Stimulated activated CD4-positive, alpha-beta T cell treated with anti-CD3 and anti-CD28 coated beads, Interleukin-1b, Interleukin-23, amount 100 ng/mL, for 4 hours (primary cell): ENCODE results near the gene ING1.
"Not testable (repeated sequence)": the region's sequence is repeated elsewhere in the genome, so short reads cannot be mapped to it uniquely, and the experiment has no call there.

ENCODE experiments used
- DNase-seq, 2 donors: peaks; one replicate each; pipeline ENCODE4 v3.0.0-alpha.2; 2020; ENCODE audit warnings: low read depth in 2 of 2

Gene ING1, protein sequence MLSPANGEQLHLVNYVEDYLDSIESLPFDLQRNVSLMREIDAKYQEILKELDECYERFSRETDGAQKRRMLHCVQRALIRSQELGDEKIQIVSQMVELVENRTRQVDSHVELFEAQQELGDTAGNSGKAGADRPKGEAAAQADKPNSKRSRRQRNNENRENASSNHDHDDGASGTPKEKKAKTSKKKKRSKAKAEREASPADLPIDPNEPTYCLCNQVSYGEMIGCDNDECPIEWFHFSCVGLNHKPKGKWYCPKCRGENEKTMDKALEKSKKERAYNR

DNA sequence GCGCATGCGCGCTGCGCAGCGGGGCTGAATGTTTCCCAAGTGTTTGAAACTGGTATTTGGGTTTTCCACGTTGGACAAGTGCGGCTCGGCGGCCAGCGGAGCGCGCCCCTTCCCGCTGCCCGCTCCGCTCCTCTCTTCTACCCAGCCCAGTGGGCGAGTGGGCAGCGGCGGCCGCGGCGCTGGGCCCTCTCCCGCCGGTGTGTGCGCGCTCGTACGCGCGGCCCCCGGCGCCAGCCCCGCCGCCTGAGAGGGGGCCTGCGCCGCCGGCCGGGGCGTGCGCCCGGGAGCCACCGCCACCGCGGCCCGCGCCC is at the start of gene ING1:
ING1 (plus strand) TSS at position 59 of the 311 bp plus-strand sequence. CDS start 450 bp downstream, outside the sequence.
- DNase-seq: no peak

DNA sequence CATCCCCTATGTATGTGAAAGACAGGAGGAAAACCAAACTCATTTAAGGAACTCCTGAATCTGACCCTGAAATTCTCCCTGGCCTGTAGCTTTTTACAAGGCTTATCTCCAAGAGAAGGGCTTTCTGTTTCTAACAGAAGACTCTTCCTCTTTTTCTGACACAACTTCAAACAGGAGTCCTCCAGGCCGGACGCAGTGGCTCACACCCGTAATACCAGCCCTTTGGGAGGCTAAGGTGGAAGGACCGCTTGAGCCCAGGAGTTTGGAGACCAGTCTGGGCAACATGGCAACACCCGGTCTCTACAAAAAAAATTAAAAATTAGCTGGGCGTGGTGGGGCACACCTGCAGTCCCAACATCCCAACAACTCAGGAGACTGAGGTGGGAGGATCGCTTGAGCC is 49.5 kb upstream of the ING1 start:
- no peak for DNase-seq

DNA sequence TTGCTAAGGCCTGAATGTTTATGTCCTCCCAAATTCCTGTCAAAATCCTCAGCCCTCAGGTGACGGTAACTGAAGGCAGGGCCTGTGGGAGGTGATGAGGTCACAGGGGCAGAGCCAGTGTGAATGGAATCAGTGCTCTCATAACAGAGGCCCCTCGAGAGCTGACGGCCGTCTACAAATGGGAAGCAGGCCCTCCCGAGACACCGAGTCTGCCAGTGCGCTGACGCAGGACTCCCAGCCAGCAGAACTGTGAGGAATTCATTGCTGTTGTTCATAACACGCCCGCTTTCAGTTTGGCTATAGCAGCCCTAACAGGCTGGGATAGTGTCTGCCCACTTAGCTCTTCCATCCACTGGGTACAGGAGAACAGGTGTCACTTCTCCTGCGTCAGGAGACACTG is 48.8 kb upstream of the ING1 start:
- DNase-seq: no peak

DNA sequence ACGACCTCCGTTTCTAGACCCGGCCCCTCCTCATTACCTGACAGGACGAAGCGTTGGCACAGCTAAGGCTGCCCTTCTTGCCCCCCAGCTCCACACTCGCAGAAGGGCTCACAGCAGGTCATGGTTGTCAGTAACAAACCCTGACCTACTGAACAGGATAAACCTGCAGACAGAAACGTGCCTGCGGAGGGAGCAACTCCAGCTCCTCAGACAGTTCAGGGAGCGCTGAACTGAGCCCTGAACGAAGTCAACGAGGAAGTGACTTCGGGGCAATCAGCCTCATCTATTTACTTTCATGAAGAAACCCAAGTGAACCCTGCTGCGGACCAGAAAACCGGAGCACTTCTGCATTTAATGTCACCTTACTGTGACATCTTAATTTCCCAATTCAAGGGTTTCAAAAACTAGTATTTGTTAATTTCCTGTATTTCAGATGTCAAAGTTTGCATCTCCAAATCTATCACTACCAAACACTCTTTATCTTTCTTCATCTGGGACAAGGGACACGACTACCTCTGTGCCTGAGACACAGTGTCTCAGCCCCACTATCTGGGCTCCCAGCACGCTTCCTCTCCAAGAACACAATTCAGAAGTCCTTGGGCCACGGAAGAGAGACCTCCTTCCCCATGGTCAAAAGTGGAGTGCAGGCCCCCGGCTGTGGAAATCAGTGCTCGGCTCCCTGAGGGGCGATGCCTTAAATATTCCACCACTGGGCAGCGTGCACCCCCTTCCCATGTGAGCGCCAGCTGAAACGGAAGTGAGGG is 47.8 kb upstream of the ING1 start:
- no peak for DNase-seq

DNA sequence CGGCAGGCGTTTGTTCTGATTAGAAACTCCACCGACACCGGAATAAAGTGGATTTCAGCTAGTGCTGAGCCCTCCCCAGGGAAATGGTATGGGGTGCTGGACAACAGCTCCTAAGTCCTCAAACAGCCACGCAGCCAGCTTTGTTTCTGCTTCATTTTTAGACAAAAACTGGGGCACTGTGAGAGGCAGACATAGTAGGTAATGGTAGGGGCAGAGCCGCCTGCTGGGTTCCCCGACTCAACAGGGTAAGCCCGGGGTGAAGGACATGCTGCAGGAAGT is 47.3 kb upstream of the ING1 start:
- DNase-seq: no peak

DNA sequence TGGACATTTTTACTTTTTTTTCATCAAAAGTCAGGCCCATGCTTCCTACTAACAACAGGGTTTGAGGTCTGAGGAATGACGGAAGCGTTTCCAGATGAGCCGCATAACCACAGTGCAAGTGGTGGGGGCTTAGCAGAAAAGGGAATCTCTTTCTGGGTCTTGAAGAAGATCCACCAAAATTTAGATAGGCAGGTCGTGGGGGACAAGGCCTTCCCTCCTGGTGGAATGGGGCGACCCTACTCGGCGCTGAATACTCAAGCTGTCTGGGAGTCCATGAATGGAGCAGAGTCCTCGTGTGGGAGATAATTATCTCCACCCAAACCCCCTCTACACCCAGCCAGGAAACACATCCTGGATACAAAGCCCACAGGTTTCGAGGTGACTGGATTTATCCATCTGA is 44.5 kb upstream of the ING1 start:
- no peak for DNase-seq

DNA sequence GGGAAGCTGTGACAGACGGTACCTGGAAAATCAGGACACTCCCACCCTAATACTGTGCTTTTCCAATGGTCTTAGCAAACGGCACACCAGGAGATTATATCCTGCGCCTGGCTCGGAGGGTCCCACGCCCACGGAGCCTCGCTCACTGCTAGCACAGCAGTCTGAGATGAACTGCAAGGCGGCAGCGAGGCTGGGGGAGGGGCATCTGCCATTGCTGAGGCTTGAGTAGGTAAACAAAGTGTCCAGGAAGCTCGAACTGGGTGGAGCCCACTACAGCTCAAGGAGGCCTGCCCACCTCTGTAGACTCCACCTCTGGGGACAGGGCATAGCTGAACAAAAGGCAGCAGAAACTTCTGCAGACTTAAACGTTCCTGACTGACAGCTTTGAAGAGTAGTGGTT is 43.7 kb upstream of the ING1 start:
- not testable (repeated sequence) for DNase-seq

DNA sequence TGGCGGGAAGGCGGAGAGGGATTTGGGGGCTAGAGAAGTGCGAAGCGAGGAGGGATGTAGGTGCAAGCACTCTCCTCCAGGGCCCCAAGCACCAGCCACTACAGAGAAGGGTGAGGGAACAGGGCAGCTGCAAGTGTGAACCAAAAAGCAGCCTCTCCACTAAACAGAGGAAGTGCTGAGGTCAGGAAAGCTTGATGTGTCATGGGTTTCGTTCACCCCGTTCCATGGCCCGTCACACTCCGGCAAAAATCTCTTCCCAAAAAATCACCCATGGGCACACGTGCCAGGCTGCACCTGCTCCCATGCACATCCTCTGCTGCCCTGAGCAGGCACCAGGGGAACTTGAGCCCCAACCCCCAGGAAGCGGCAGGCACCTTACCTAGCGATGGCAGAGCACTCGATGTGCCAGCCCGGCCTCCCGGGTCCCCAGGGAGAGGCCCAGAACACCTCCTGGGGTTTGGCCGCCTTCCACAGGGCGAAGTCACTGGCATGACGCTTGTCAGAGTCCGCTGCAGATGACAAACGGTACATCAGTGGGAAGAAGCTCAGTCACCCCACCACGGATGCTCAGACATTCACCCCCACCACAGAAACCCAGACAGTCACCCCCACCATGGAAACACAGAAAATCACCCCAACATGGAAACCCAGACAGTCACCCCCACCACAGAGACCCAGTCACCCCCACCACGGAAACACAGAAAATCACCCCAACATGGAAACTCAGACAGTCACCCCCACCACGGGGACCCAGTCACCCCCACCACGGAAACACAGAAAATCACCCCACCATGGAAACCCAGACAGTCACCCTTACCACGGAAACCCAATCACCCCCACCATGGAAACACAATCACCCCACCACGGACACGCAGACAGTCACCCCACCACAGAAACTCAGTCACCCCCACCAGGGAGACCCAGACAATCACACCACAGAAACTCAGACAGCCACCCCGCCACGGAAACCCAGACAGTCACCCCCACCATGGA is 36.6 kb upstream of the ING1 start:
- no peak for DNase-seq

DNA sequence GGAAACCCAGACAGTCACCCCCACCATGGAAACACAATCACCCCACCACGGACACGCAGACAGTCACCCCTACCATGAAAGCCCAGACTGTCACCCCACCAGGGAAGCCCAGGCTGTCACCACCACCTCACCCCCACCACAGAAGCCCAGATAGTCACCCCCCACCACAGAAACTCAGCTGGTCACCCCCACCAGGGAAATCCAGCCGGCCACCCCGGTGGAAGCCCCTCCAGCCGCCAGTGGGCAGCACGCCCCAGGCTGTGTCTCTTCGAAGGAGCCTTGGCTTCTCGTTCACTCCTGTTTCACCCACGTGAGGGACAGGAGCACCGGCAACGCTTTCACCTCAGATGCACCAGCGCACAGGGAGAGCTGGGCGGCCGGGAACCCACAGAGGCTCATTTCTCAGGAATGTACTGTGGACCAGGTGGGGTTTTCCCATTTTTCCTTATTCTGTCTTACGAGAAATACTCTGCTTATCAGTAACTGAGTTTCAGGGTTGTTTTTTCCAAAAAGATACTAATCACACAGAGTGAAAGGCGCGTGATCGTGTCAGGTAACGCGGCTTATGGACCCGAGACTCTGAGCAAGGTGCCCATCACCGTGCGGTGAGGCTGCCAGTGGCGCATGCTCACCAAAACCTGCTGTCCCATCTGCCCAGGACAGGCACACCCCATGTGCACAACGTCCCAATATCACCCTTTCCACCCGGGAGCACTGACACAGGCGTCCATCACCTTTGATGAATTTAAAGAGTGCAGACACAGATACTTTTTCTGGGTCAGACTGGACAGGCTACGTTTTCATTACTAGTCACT is 35.6 kb upstream of the ING1 start:
- DNase-seq: no peak

DNA sequence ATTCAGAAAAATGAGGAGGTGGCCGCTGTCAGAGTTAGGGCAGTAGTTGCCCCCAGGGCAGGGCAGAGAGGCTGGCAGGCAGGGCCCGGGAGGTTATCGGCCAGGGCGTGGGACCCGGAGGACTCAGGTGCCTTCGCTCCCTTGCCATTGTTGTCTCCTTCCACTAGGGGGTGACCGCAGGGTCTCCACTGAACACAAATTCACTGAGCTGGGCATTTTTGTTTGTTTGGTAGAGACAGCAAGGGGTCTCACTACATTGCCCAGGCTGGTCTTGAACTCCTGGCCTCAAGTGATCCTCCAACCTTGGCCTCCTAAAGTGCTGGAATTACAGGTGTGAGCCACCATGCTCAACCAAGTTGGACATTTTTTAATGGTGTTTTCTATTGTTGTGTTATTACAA is 32.6 kb upstream of the ING1 start:
- no peak for DNase-seq

DNA sequence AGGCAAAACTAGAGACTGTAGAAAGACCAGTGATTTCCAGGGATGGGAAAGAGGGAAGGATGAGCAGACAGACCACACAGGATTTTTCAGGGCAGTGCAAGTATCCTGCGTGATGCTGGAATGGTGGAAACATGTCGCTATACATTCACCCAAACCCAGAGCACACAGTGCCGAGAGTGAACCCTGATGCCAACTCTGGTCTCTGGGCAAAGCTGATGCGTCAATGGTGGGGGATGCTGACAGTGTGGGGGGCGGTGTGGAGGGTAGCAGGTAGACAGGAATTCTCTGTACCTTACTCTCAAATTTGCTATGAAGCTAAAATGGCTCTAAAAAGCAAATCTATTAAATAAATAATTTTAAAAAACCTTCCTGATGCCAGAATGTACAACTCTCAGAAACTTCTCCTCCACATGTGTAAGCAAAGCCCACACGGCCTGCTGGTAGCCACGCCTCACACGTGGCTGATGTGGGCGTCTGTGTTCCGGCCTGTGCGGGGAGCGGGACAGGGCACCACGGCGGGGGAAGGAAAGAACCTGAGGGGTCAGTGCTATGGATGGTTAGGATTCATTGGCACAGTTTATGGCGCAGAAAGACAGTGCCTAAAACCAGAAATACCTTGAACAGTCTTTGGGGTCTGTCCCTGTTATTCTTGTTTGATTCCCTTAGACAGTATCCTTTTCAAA is 31.5 kb upstream of the ING1 start:
- no peak for DNase-seq

DNA sequence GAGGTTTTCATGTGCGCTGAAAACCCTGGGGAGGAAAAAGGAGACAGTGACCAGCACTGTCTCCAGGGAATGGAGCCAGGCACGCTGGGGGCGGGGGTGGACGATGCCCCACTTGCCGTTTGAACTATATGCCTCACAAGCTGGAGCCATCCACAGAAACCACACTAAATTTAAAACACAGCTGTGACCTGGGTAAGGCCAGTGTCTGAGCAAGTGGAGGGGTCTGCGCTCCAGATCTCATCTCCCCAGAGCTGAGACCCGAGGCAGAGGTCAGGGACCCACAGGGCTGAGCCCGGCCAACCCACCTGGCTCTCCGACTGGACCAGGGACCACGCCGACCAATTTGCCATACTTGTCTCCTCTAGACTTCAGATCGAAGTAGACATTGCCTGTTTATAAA is 30.8 kb upstream of the ING1 start:
- no peak for DNase-seq

DNA sequence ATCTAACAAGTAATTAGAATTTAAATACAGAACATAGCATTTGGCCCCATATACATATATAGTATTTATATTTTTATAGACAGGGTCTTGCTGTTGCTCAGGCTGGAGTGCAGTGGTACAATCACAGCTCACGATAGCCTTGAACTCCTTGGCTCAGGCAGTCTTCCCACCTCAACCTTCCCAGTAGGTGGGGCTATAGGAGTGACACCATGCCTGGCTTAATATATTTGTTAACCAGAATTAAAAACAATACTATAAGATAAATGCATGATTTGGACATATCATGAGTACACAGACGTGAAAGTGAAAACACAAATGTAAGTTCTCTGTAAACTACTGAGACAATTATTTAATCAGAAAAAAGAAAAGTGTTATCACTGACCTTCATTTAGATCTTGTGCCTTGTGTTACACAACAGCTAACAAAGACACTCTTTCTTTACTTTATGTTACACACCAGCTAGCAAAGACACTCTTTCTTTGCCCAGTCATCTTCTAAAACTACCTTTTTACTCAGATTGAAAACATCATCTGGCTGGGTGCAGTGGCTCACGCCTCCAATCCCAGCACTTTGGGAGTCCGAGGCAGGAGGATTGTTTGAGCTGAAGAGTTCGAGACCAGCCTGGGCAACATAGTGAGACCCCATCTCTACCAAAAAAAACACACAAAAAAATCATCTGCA is 30.2 kb upstream of the ING1 start:
- DNase-seq: no peak

DNA sequence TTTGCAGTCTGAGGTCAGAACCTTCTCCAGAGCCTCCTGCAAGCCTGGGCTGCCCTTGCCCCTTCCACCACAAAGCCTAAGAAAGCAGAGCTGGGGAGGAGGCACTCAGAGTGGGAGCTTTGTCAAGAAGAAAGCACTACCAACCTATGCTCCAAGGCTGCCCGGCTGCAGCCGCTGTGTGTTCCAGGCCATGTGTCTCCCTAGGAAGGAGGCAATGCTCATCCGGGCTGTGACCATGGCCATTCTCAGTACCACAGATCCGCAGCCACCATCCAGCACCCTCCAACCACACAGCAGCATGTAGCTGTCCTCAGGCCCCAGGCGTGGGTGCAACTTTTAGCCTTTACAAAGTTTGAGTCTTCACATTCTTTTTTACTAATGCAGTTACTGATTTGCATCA is 29.6 kb upstream of the ING1 start:
- DNase-seq: no peak

DNA sequence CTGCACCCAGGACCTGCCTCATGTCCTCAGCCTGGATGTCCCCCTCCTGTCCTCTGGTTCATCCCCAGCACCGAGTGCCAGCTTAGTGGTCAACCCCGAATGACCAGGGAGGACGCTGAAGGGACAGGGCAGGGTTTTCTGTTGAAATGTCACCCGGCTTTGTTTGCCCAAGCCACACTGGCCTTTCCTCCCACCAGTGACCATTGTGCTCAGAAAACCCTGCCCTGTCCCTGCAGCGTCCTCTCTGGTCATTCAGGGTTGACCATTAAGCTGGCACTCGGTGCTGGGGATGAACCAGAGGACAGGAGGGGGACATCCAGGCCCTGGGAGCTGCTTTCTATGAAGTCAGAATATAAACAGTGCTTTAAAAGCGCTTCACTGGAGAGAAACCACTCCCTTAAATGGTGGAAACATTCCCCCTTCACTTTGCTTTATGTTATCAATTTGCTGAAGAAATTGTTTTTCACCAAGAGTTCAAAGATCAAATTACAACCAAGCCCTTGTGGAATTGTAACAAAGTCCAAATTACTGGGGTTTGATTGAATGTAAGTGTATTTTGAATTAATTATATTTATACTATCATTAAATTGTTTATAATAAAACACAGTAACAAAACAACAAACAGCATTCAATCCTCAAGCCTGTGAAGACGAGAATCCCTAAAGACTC is 29.0 kb upstream of the ING1 start:
- no peak for DNase-seq

DNA sequence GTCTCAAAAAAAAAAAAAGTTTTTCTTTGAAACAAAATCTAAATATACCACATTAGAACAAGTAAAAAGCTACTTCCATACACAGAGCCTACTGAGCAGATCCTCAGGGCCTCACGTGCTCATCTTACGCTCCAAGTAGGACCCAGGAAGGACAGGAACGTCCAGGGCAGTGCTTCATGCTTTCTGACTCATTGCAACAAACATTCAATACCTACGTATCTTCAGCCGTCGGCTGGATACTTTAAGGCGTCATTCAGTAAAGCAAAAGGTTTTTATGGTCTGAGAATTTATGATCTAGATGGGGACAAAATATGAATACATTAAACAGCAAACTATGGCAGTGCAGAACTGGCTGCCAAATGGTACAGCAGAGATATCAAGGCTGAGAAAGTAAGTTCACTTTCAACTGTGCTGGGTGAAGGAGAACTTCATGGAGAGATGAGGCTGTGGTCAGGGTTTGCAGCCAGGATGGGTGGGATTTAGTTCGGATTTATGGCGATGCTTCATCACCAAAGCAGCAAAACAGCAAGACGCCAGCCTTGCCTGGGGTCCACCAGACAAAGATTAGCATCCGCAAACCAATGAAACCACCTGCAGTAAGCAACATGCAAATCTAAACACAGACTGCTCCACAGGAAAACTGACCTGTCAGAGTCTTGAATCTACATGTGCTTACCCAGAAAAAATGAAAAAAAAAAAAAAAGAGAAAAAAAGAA is 28.0 kb upstream of the ING1 start:
- DNase-seq: no peak

DNA sequence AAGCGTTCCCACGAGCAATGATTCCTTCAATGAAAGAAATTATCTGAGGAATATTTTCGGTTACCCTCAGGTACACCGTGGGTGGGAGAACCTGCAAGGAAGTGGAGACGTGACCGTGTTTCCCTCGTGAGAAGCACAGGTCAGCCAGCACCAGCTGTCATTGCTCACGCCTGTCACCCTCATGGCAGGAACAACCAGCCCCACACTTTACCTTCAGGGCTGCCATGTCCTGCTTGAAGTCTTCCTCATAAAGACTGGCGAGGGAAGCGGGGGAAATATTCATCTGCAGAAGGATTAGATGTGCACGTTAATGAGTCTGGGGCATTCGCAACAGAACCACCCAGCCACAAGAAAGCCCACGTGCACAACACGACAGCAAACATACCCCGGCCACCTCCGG is 25.8 kb upstream of the ING1 start:
- no peak for DNase-seq

DNA sequence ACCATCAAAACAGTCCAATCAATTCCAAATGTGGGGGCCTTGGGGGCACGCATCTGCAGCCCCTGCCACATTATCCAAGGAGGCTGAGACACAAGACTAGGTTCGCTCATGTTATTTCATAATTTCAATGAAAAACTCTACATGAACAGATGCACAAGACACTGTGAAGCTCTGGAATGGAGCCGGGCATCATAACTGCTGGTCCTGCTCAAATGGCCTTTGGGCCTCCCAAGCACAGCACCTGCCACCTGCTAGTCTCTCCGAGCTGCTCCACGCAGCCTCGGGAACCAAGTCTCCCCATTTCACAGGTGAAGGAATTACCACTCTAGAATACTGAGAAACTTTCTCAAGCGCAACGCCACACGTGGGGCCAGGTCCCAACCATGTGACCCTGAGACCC is 24.5 kb upstream of the ING1 start:
- no peak for DNase-seq

DNA sequence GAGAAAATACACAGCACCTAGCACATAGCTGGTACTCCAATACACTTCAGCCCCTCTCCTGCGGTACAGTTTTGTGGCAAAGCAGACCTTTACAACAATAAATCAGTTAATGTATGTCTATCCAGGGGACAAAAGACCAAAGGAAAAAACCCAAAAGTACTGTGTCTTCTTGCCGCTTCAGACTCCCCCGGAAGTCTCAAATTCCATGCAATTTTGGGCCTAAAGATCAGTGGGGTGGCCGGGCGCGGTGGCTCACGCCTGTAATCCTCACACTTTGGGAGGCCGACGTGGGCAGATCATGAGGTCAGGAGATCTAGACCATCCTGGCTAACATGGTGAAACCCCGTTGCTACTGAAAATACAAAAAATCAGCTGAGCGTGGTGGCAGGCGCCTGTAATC is 23.8 kb upstream of the ING1 start:
- DNase-seq: no peak

DNA sequence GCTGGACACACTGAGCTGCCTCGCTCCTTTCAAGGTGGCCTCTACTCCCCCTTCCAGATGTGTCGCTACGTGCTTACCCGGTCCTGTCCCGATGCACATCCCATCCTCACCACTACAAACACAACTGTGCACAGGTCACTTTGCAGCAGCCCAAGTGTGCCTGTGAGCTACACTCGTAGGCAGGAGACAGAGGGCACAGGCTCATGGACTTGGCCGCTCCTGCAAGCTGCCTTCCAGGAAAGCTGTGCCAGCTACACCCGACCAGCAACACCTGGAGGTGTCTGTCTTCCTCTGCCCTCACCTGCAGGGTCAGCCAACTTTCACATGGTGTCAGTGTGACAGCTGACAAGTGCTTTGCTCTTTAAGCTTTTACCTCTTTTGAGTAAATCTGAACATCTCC is 23.0 kb upstream of the ING1 start:
- no peak for DNase-seq
